B cell (primary cell): ENCODE results near the gene BMPR1A.

Experiments
- EZH2 ChIP-seq: IDR thresholded peaks from 2 replicates; pipeline ENCODE4 v1.6.1; 2012; ENCODE audit warnings: borderline replicate concordance, low read depth, mild to moderate bottlenecking, moderate library complexity, low read length; ENCODE audit not compliant: insufficient read depth, poor library complexity, severe bottlenecking
- TF ChIP-seq, protein P1 (sequence below): fragments of 200-600 bp; IDR thresholded peaks from one replicate; pipeline ENCODE4 v1.8.0; 2022; ENCODE audit warnings: antibody characterized with exemption, mild to moderate bottlenecking

DNA sequence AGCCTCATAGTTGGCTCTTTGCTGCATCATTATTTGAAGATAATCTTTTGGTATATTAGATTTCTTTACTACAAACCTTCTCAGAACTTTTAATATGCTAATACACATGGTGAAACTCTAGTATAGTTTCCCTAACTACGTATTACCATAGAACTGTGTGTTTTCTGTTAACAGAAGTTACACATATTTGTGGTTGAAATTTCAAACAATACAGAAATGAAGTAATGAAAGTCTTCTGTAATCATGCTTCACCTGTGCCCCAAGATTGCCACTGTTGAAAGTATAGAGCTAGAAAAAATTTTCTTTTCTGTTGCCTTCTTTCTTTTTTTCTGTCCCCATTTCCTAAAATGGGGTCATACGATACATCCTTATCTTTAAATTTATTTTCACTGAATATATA is 9.1 kb downstream of the BMPR1A start:
- TF ChIP-seq, protein P1, sequence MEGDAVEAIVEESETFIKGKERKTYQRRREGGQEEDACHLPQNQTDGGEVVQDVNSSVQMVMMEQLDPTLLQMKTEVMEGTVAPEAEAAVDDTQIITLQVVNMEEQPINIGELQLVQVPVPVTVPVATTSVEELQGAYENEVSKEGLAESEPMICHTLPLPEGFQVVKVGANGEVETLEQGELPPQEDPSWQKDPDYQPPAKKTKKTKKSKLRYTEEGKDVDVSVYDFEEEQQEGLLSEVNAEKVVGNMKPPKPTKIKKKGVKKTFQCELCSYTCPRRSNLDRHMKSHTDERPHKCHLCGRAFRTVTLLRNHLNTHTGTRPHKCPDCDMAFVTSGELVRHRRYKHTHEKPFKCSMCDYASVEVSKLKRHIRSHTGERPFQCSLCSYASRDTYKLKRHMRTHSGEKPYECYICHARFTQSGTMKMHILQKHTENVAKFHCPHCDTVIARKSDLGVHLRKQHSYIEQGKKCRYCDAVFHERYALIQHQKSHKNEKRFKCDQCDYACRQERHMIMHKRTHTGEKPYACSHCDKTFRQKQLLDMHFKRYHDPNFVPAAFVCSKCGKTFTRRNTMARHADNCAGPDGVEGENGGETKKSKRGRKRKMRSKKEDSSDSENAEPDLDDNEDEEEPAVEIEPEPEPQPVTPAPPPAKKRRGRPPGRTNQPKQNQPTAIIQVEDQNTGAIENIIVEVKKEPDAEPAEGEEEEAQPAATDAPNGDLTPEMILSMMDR = no peak
- TF ChIP-seq EZH2 = no peak
